Left ventricle myocardium superior (tissue), 1 donor: ENCODE results near the gene LGR4. TPM values are rescaled to one million over a fixed set of nuclear protein-coding genes. Genes with fewer than 3 reads are reported as not detected.

ENCODE experiments used
- ATAC-seq: fragments of 200-7000 bp; cut with Tn5 transposase; one replicate; pipeline ENCODE4 v1.9.1; 2020; ENCODE audit warnings: mild to moderate bottlenecking, moderate library complexity
- DNase-seq: peaks from one replicate; pipeline ENCODE4 v3.0.0-alpha.2; 2020
- intact Hi-C: fragments of 100-400 bp; cut with micrococcal nuclease; formaldehyde crosslinking; loops from one replicate; pipeline ENCODE4 v1.11.0; 2022
- total RNA-seq: library from RNA; stranded (reverse); fragmentation: NEBNext Ultra II Directional; extraction: Animal tissue kit (Norgen Biotek cat#: 25700); gene quantifications from one replicate; pipeline ENCODE4 v1.2.1, GENCODE V29; 2021
- donor health status: DM: no; HTN: yes; CAD: no; lungs with severe emphysema.

LGR4 gene
- total RNA-seq, 1 donor from 2014 or later, result 43.5 TPM

- no peak for DNase-seq
- peak; percentile 74 for ATAC-seq
- intact Hi-C loops, result no loop called here
Measured at GRCh38 chr11:27392278-27393114, 80.1 kb downstream of the LGR4 start.

GRCh38 chr11:27391331-27392015, 81.1 kb downstream of the LGR4 start:
- intact Hi-C loops, result no loop called here
- ATAC-seq (peak; percentile 26), DNase-seq (no peak)

GRCh38 chr11:27390318-27391295, 82.0 kb downstream of the LGR4 start:
- ATAC-seq (no peak), DNase-seq (no peak)
- intact Hi-C loops, result no loop called here

- intact Hi-C loops, result no loop called here
- ATAC-seq (no peak), DNase-seq (no peak)
Measured at GRCh38 chr11:27388869-27389268, 83.7 kb downstream of the LGR4 start.

GRCh38 chr11:27388001-27388400, 84.6 kb downstream of the LGR4 start:
- ATAC-seq (no peak), DNase-seq (no peak)
- intact Hi-C loops, result no loop called here

GRCh38 chr11:27387362-27387761, 85.2 kb downstream of the LGR4 start:
- no peak for ATAC-seq
- intact Hi-C loops, result no loop called here
- no peak for DNase-seq

GRCh38 chr11:27386181-27386845, 86.3 kb downstream of the LGR4 start:
- DNase-seq (no peak), ATAC-seq (no peak)
- intact Hi-C loops, result no loop called here

GRCh38 chr11:27385245-27385644, 87.3 kb downstream of the LGR4 start:
- intact Hi-C loops, result no loop called here
- ATAC-seq (peak; percentile 63), DNase-seq (no peak)

- intact Hi-C loops, result no loop called here
Measured at GRCh38 chr11:27384227-27384626, 88.4 kb downstream of the LGR4 start.

GRCh38 chr11:27383645-27384044, 88.9 kb downstream of the LGR4 start:
- intact Hi-C loops, result no loop called here
- DNase-seq (no peak), ATAC-seq (no peak)

More at GRCh38 chr11:27384227-27384626, 88.4 kb downstream of the LGR4 start:
- DNase-seq (no peak), ATAC-seq (no peak)

- DNase-seq (no peak), ATAC-seq (no peak)
- intact Hi-C loops, result no loop called here
Measured at GRCh38 chr11:27381238-27381666, 91.3 kb downstream of the LGR4 start.

GRCh38 chr11:27380771-27381170, 91.8 kb downstream of the LGR4 start:
- intact Hi-C loops, result no loop called here

GRCh38 chr11:27379449-27379848, 93.1 kb downstream of the LGR4 start:
- intact Hi-C loops, result loop anchor here (10.0 kb wide), 1 partner anchor 85 kb away; no protein-coding TSS in a partner anchor
- ATAC-seq, result no peak
- DNase-seq, result no peak

More at GRCh38 chr11:27380771-27381170, 91.8 kb downstream of the LGR4 start:
- ATAC-seq (no peak), DNase-seq (no peak)

- intact Hi-C loops, result loop anchor here (10.0 kb wide), 1 partner anchor 89 kb away; no protein-coding TSS in a partner anchor
- no peak for ATAC-seq
- DNase-seq, result no peak
Measured at GRCh38 chr11:27375370-27375769, 97.2 kb downstream of the LGR4 start.

GRCh38 chr11:27373856-27374602, 98.6 kb downstream of the LGR4 start:
- intact Hi-C loops, result loop anchor here (10.0 kb wide), 1 partner anchor 91 kb away; no protein-coding TSS in a partner anchor
- ATAC-seq, result no peak
- DNase-seq, result no peak

GRCh38 chr11:27373392-27373791, 99.2 kb downstream of the LGR4 start:
- ATAC-seq, result no peak
- intact Hi-C loops, result loop anchor here (10.0 kb wide), 1 partner anchor 91 kb away; no protein-coding TSS in a partner anchor
- no peak for DNase-seq

GRCh38 chr11:27372164-27372563, 100.4 kb downstream of the LGR4 start:
- intact Hi-C loops, result loop anchor here (10.0 kb wide), 1 partner anchor 93 kb away; no protein-coding TSS in a partner anchor
- ATAC-seq (no peak), DNase-seq (no peak)

- DNase-seq (no peak), ATAC-seq (no peak)
Measured at GRCh38 chr11:27371489-27371888, 101.1 kb downstream of the LGR4 start.

More at GRCh38 chr11:27371489-27371888, 101.1 kb downstream of the LGR4 start:
- intact Hi-C loops, result loop anchor here (10.0 kb wide), 1 partner anchor 93 kb away; no protein-coding TSS in a partner anchor
